T47D (cell line): ENCODE measurements around the gene KRTAP4-1.
"Not testable (repeated sequence)": the region's sequence is repeated elsewhere in the genome, so short reads cannot be mapped to it uniquely, and the experiment has no call there.

Experiments used
- DNase-seq, 2 experiments: peaks; one replicate each; pipeline versions ENCODE4 v3.0.0 to v3.0.0-alpha.2; 2011 to 2012; ENCODE audit warnings: low read depth in 1 of 2, low spot score in 1 of 2
- JUND ChIP-seq: IDR thresholded peaks from 2 replicates; pipeline ENCODE4 v1.6.1; 2012; ENCODE audit warnings: low read depth
- in situ Hi-C: cut with HindIII; loops from 2 replicates; pipeline ENCODE4 v1.10.0; 2016; ENCODE audit warnings: low sequenced_read_pairs, low pct_unique_long_range_greater_than_20kb

The KRTAP4-1 gene

DNA sequence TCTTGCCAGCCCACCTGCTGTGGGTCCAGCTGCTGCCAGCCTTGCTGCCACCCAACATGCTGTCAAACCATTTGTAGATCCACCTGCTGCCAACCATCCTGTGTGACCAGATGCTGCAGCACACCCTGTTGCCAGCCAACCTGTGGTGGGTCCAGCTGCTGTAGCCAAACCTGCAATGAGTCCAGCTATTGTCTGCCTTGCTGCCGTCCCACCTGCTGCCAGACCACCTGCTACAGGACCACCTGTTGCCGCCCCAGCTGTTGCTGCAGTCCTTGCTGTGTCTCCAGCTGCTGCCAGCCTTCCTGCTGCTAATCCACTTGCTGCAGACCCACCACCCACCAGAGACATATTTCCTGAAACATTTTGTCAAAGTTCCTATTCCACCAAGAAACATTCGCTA, 5.6 kb upstream of the KRTAP4-1 start:
- in situ Hi-C loops, result no loop called here
- TF ChIP-seq JUND, result no peak
- no peak for DNase-seq

- in situ Hi-C loops, DNase-seq: not testable (repeated sequence)
Observed at GRCh38 chr17:41189837-41190318, 5.2 kb upstream of the KRTAP4-1 start, which contains the start of gene KRTAP9-1. Gene KRTAP9-1 (plus strand): TSS chr17:41189887. CDS start chr17:41189887, 0 bp downstream.

DNA sequence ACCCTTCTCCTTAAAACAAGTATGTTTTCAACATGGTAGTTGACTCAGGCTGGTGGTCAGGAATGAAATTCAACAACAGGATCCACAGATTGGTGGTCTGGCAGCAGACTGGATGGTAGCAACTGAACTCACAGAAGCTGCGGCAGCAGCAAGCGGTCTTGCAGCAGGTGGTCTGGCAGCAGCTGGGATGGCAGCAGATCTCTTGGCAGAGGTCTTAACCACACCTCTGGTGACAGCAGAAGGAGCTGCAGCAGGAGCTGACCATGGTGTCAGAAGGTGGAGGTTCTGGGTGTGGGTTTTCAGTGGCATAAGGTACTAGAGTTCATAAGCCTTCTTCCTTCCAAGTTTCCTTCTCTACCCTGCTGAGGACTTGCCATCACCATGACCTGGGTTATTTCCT, 2.2 kb upstream of the KRTAP4-1 start:
- peak in 1 of 2 experiments; percentile 13 for DNase-seq
- no peak for TF ChIP-seq JUND
- in situ Hi-C loops, result no loop called here

GRCh38 chr17:41185001-41185400, 290 bp upstream of the KRTAP4-1 start:
- in situ Hi-C loops, result no loop called here
- no peak for TF ChIP-seq JUND
- DNase-seq, result no peak

GRCh38 chr17:41178843-41179616, 5.7 kb downstream of the KRTAP4-1 start:
- DNase-seq, result no peak
- in situ Hi-C loops, result no loop called here
- TF ChIP-seq JUND, result no peak

GRCh38 chr17:41178341-41178740, 6.4 kb downstream of the KRTAP4-1 start:
- DNase-seq, result no peak
- TF ChIP-seq JUND, result no peak
- in situ Hi-C loops, result no loop called here

DNA sequence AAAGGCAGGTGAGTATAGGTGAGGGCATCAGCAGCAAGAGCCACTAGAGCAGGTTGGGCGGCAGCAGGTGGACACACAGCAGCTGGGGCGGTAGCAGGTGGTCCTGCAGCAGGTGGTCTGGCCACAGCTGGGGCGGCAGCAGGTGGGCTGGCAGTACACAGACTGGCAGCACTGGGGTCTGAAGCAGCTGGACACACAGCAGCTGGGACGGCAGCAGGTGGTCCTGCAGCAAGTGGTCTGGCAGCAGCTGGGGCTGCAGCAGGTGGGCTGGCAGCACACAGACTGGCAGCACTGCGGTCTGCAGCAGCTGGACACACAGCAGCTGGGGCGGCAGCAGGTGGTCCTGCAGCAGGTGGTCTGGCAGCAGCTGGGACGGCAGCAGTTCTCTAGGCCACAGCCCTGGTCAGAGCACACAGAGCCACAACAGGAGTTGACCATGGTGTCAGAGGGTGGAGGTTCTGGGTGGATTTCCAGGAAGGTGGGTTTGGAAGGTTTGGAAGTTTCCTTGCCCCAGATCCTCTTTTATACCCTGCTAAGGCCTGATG, 6.9 kb downstream of the KRTAP4-1 start, which contains the start of gene KRTAP4-2:
Gene KRTAP4-2 (minus strand): TSS at position 495 of the 545 bp plus-strand sequence. CDS start 57 bp downstream, at position 438.
- in situ Hi-C loops, result no loop called here

GRCh38 chr17:41176744-41177387, 7.8 kb downstream of the KRTAP4-1 start:
- DNase-seq, result no peak
- in situ Hi-C loops, result no loop called here
- no peak for TF ChIP-seq JUND

More for the DNA sequence above, 6.9 kb downstream of the KRTAP4-1 start, which contains the start of gene KRTAP4-2:
- no peak for TF ChIP-seq JUND
- no peak for DNase-seq

- TF ChIP-seq JUND, result no peak
- in situ Hi-C loops, result no loop called here
- no peak for DNase-seq
Observed at GRCh38 chr17:41171886-41172285, 12.8 kb downstream of the KRTAP4-1 start.

DNA sequence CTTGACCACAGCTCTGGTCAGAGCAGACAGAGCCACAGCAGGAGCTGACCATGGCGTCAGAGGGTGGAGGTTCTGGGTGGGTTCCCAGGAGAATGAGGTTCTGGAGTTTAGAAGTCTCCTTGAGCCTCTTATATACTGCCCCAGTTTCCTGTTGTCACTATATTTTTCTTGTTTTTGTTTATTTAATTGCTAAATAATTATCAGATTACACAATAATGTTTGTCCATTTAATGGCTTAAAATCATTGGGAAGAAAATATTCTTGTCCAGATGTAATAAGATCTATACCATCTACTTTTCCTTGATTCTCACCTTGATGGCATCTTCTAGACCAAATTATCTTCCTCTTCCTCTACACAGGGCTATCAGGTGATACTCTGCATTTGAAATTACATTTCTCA, 16.6 kb downstream of the KRTAP4-1 start, which contains the start of gene KRTAP4-3:
Gene KRTAP4-3 (minus strand): TSS at position 101 of the 400 bp plus-strand sequence. CDS start 49 bp downstream, at position 52.
- DNase-seq, result no peak
- TF ChIP-seq JUND, result no peak
- in situ Hi-C loops, result no loop called here

- DNase-seq, result no peak
- no peak for TF ChIP-seq JUND
- in situ Hi-C loops, result no loop called here
Observed at GRCh38 chr17:41167561-41167960, 17.1 kb downstream of the KRTAP4-1 start.

GRCh38 chr17:41163828-41164227, 20.9 kb downstream of the KRTAP4-1 start:
- in situ Hi-C loops, result no loop called here
- DNase-seq, result no peak
- TF ChIP-seq JUND, result no peak

DNA sequence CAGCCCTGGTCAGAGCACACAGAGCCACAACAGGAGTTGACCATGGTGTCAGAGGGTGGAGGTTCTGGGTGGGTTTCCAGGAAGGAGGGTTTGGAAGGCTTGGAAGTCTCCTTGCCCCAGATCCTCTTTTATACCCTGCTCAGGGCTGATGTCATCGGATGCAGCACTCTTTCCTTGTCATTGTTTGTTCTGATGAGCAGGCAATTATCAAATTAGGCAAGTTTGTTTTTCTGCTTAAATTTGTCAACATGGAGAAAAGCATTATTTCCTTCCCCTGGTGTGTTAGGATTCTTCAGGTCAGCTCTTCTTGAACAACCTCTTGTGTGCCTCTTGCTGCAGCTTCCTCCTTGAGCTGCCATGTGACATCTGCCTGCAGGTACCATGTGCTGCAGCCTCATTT, 24.1 kb downstream of the KRTAP4-1 start, which contains the start of gene KRTAP4-4:
Gene KRTAP4-4 (minus strand): TSS at position 101 of the 400 bp plus-strand sequence. CDS start 57 bp downstream, at position 44.
- peak in 1 of 2 experiments; percentile 7 for DNase-seq
- in situ Hi-C loops, result no loop called here
- TF ChIP-seq JUND, result no peak

- in situ Hi-C loops, DNase-seq: not testable (repeated sequence)
Observed at GRCh38 chr17:41160190-41160589, 24.5 kb downstream of the KRTAP4-1 start.
